Loucy (cell line): Measurements from ENCODE around the gene CCDC51.

Experiments
- CTCF ChIP-seq: fragments of 200-600 bp; sonication (generic); conservative IDR thresholded peaks from 2 replicates; pipeline ENCODE4 v1.5.1; 2014; ENCODE audit warnings: mild to moderate bottlenecking, antibody characterized with exemption, low read length
- EZH2phosphoT487 ChIP-seq: fragments of 200-600 bp; IDR thresholded peaks from 2 replicates; pipeline ENCODE4 v1.6.1; 2018; ENCODE audit warnings: antibody characterized with exemption, mild to moderate bottlenecking, moderate library complexity, borderline replicate concordance

GRCh38 chr3:48472673-48472922 lies 32.7 kb upstream of the CCDC51 start:
- TF ChIP-seq CTCF (no peak), EZH2phosphoT487 (no peak)
